ENCODE data around the gene PDAP1.

Gene PDAP1

DNA sequence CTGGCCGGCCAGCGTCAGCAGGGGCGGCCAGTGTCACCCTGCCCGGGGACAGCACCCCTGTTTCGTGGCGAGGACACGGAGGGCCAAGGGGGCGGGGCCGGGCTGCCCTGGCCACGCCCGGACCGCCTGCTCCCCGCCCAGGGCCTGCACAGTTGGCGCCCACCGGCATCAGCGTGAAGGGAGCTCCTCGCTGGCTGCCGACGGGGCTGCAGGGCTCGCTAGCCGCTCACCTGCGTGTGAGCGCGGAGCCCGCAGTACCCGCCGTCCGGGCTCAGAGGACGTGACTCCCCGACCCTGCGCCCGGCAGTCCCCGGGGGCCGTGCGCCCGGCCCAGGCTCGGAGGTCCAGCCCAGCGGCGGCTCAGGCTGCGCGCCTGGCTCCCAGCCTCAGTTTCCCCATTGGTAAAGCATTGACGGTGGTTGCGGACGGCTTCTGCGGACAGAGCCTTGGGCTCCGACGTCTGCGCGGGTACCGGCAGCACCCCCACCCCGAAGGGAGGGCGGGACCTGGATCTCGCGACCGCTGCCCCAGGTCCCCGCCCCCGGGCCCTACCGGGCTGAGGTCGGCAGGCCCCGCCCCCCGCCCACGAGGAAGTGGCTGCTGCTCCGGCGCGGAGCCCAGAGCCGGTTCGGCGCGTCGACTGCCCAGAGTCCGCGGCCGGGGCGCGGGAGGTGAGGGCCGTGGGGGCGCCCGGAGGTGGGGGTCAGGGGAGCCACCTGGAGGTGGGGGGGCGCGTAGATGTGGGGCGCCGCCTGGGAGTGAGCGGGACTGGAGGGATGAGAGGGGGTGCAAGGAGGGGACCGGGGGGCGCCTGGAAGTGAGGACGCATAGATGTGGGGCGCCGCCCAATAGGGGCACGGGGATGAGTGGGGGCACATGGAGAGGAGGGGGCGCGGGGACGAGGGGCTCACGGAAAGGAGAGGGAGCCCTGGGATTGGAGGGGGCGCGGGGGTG, 34.0 kb downstream of the PDAP1 start, which contains the start of gene ARPC1B:
Gene ARPC1B (plus strand): TSS at position 620 of the 954 bp plus-strand sequence. CDS start 10,985 bp downstream, outside the sequence.
- WGBS, 2 experiments (ENCODE audit: insufficient coverage in 2 of 2): 1 to 2% methylated on average over 37 to 55 of the region's 95 CpGs
- peak within 1 kb of the TSS; percentile 2 for H3K27ac ChIP-seq (ENCODE audit: low read depth, low read length, severe bottlenecking)
- H3K9me3 ChIP-seq (ENCODE audit: control insufficient read depth, low read length): no peaks in the 10 kb centered on the region

DNA sequence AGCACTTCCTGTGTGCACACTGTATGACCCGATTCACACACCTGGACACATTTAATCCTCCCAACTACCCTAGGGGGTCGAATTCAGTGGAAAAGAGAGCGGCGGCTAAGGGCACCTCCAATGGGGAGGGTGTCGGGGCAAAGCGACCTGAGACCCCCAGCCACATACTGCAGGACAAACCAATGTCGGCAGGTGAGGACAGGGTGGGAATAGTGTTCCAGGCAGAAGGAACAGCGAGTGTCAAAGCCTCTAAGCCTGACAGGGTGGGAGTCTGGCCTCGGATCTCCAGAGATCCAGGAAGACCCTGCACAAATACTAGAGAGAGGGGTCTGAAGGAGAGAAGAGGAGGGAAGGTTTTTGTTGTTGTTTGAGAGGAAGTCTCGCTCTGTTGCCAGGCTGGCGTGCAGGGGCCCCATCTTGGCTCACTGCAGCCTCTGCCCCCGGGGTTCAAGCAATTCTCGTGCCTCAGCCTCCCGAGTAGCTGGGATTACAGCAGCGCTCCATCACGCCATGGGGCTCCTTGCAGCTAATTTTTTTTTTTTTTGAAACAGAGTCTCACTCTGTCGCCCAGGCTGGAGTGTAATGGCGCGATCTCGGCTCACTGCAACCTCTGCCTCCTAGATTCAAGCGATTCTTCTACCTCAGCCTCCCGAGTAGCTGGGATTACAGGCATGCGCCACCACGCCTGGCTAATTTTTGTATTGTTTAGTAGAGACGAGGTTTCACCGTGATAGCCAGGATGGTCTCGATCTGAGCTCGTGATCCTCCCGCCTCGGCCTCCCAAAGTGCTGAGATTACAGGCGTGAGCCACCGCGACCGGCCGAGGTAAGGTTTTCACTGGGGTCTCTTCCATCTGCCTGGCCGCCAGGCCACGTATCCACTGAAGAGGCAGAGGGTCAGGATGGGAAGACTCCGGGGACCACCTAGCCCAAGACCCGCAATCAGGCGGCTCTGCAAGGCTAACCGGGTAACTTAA, 35.0 kb downstream of the PDAP1 start:
- H3K4me3 ChIP-seq (ENCODE audit: extremely low read depth, insufficient read depth, low read length, poor library complexity, severe bottlenecking): peak overlapping the region; percentile 72

More for the DNA sequence above, 34.0 kb downstream of the PDAP1 start, which contains the start of gene ARPC1B:
- H3K4me1 ChIP-seq (ENCODE audit: control insufficient read depth, insufficient read depth, low read length, poor library complexity, severe bottlenecking): peaks cover 21% of the 10 kb centered on the region
- H3K4me3 ChIP-seq (ENCODE audit: extremely low read depth, insufficient read depth, low read length, poor library complexity, severe bottlenecking): peak within 1 kb of the TSS; percentile 72
- peaks cover 22% of the 10 kb centered on the region for H3K36me3 ChIP-seq (ENCODE audit: control insufficient read depth, insufficient read depth, low read length)

DNA sequence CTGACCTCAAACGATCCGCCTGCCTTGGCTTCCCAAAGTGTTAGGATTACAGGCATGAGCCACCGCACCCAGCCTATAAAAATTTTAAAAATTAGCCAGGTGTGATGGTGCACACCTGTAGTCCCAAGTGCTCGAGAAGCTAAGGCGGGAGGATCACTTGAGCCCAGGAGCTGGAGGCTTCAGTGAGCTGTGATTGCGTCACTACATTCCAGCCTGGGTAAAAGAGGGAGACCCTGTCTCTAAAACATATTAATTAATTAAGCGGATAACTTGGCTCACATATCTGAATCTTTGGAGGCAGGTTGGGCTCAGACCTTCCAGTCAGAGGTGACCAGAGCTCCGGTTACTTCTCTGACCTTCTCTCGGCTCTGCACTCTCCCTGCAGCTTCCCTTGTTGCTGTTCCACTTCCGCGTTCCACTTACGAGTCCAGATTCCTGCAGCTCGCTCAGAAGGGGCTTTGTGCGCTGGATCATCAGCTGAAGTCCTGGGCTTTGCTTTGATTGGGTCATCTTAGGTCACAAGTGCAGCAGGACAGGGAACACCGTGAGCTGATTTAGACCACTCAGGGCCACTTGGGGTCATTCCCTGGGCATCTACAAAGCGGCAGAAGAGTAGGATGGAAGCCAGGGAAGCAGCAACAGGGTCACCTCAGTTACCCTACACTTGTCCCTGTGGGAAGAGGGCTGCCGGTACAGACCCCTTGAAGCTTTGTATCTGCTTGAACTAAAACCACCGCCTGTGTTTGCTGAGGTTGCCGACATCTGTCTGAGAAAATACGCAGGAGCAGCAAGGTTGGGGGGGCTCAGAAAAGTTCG, 35.9 kb downstream of the PDAP1 start:
- peaks cover 17% of the 10 kb centered on the region for H3K4me1 ChIP-seq (ENCODE audit: control insufficient read depth, insufficient read depth, low read length, poor library complexity, severe bottlenecking)
- WGBS, 2 experiments (ENCODE audit: insufficient coverage in 2 of 2): 85 to 89% methylated on average over 18 of the region's 21 CpGs
- H3K9me3 ChIP-seq (ENCODE audit: control insufficient read depth, low read length): no peaks in the 10 kb centered on the region
- H3K4me3 ChIP-seq (ENCODE audit: extremely low read depth, insufficient read depth, low read length, poor library complexity, severe bottlenecking): no peak overlapping the region
- peak overlapping the region; percentile 23 for H3K27ac ChIP-seq (ENCODE audit: low read depth, low read length, severe bottlenecking)
- H3K36me3 ChIP-seq (ENCODE audit: control insufficient read depth, insufficient read depth, low read length): peaks cover 11% of the 10 kb centered on the region

More for the DNA sequence above, 35.0 kb downstream of the PDAP1 start:
- H3K9me3 ChIP-seq (ENCODE audit: control insufficient read depth, low read length): no peaks in the 10 kb centered on the region
- peaks cover 17% of the 10 kb centered on the region for H3K4me1 ChIP-seq (ENCODE audit: control insufficient read depth, insufficient read depth, low read length, poor library complexity, severe bottlenecking)
- H3K27ac ChIP-seq (ENCODE audit: low read depth, low read length, severe bottlenecking): no peak overlapping the region
- peaks cover 20% of the 10 kb centered on the region for H3K36me3 ChIP-seq (ENCODE audit: control insufficient read depth, insufficient read depth, low read length)
- 88 to 89% methylated on average over 26 to 34 of the region's 41 CpGs for WGBS, 2 experiments (ENCODE audit: insufficient coverage in 2 of 2)

DNA sequence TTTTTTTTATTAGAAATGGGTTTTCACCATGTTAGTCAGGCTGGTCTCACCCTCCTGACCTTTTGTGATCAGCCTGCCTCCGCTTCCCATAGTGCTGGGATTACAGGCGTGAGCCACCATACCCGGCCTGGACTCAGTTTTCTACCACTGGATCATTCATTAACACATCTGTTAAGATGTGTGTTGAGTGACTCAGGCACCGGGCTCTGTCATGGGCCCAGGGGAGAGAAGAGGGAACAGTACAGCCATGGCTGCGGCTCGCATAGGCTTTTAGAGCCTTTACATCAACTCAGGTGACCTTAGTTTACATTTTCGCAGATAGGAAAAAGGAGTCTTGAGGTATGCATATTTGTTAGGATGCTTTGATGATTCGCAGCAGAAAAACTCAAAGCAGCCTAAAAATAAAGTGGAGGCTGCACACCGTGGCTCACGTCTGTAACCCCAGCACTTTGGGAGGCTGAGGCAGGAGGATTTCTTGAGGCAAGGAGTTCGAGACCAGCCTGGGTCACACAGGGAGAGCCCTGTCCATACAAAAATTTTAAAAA, 36.9 kb downstream of the PDAP1 start:
- Histone ChIP-seq H3K9me3 (ENCODE audit: control insufficient read depth, low read length) (no peaks in the 10 kb centered on the region), H3K36me3 (ENCODE audit: control insufficient read depth, insufficient read depth, low read length) (peaks cover 12% of the 10 kb centered on the region), H3K27ac (ENCODE audit: low read depth, low read length, severe bottlenecking) (no peak overlapping the region), H3K4me3 (ENCODE audit: extremely low read depth, insufficient read depth, low read length, poor library complexity, severe bottlenecking) (no peak overlapping the region), H3K4me1 (ENCODE audit: control insufficient read depth, insufficient read depth, low read length, poor library complexity, severe bottlenecking) (peaks cover 17% of the 10 kb centered on the region)
- 94 to 99% methylated on average over 5 to 8 of the region's 11 CpGs for WGBS, 2 experiments (ENCODE audit: insufficient coverage in 2 of 2)

DNA sequence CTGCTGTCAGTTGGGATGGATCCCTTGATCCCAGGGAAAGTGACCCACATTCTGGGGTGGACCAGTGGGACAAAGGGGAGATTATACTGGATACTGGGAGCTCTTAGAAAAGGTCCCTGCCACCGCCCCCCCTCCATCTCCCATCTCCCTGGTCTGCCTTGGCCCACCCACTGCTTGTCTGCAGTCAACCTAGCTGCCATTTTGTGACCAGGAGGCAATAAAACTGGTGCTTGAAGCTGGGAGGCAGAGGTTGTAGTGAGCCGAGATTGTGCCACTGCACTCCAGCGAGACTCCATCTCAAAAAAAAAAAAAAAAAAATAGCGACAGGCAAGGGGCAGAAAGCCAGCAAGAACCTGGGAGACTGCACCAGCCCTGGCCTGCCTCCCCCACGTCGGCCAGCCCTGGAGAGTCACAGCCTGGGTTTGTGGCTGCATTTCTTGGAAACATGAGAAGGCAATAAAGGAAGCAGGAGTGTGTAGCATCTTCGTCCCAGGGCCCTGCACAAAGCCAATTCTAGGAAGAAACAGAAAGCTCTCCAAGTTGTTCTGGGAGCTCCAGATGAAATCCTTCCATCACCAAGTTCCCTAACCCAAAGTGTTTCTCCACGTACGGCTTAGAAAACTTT, 38.5 kb downstream of the PDAP1 start:
- Histone ChIP-seq H3K27ac (ENCODE audit: low read depth, low read length, severe bottlenecking) (no peak overlapping the region), H3K9me3 (ENCODE audit: control insufficient read depth, low read length) (no peaks in the 10 kb centered on the region), H3K4me1 (ENCODE audit: control insufficient read depth, insufficient read depth, low read length, poor library complexity, severe bottlenecking) (peaks cover 17% of the 10 kb centered on the region), H3K36me3 (ENCODE audit: control insufficient read depth, insufficient read depth, low read length) (peaks cover 23% of the 10 kb centered on the region), H3K4me3 (ENCODE audit: extremely low read depth, insufficient read depth, low read length, poor library complexity, severe bottlenecking) (no peak overlapping the region)
- WGBS, 2 experiments (ENCODE audit: insufficient coverage in 2 of 2): 86 to 88% methylated on average over 7 to 8 of the region's 9 CpGs

DNA sequence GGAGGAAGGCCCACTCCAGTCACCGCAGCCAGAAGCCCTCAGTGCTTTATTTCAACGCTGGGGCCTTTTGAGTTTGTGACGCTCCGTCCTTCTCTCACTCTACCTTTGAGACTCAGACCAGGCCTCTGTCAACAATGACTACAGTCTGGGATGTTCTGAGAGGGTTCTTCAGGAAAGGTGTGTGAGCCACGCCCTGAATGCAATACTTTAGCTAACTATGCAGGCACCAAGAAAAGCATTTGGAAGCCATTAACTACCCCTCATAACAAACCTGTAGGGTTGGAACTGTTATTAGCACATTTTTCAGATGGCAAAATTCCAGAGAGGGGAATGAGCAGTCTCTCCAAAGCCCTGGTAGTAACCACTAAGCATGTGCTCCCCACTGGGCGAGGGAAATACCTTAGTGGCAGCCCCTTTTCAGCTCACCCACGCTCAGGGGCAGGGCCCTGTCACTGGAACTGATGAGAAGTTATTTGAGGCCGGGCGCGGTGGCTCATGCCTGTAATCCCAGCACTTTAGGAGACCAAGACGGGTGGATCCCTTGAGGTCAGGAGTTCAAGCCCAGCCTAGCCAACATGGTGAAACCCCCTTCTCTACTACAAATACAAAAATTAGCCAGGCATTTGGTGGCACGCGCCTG, 39.5 kb downstream of the PDAP1 start:
- Histone ChIP-seq H3K4me1 (ENCODE audit: control insufficient read depth, insufficient read depth, low read length, poor library complexity, severe bottlenecking) (peaks cover 17% of the 10 kb centered on the region), H3K27ac (ENCODE audit: low read depth, low read length, severe bottlenecking) (no peak overlapping the region), H3K4me3 (ENCODE audit: extremely low read depth, insufficient read depth, low read length, poor library complexity, severe bottlenecking) (no peak overlapping the region), H3K36me3 (ENCODE audit: control insufficient read depth, insufficient read depth, low read length) (peaks cover 33% of the 10 kb centered on the region), H3K9me3 (ENCODE audit: control insufficient read depth, low read length) (no peaks in the 10 kb centered on the region)
- 88 to 92% methylated on average over 12 of the region's 13 CpGs for WGBS, 2 experiments (ENCODE audit: insufficient coverage in 2 of 2)

DNA sequence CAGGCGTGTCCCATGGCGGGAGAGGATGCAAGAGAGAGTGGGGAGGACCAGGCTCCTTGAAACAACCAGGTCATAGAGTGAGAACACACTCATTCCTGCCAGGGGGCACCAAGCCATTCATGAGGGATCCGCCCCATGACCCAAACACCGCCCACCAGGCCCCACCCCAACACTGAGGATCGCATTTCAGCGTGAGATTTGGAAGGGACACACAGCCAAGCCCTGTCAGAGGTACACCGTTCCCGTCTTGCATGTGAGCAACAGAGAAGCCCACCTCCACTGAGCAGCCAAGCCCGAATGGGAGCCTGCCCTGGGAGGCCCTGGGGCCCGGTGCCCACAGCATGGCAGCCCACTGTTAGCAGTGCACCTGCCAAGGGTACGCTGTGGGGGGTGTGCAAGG, 41.8 kb downstream of the PDAP1 start:
- WGBS, 2 experiments (ENCODE audit: insufficient coverage in 2 of 2): 86 to 90% methylated on average over 9 to 11 of the region's 11 CpGs
- Histone ChIP-seq H3K9me3 (ENCODE audit: control insufficient read depth, low read length) (no peaks in the 10 kb centered on the region), H3K4me3 (ENCODE audit: extremely low read depth, insufficient read depth, low read length, poor library complexity, severe bottlenecking) (no peak overlapping the region), H3K27ac (ENCODE audit: low read depth, low read length, severe bottlenecking) (no peak overlapping the region), H3K4me1 (ENCODE audit: control insufficient read depth, insufficient read depth, low read length, poor library complexity, severe bottlenecking) (peaks cover 3% of the 10 kb centered on the region), H3K36me3 (ENCODE audit: control insufficient read depth, insufficient read depth, low read length) (peaks cover 49% of the 10 kb centered on the region)

DNA sequence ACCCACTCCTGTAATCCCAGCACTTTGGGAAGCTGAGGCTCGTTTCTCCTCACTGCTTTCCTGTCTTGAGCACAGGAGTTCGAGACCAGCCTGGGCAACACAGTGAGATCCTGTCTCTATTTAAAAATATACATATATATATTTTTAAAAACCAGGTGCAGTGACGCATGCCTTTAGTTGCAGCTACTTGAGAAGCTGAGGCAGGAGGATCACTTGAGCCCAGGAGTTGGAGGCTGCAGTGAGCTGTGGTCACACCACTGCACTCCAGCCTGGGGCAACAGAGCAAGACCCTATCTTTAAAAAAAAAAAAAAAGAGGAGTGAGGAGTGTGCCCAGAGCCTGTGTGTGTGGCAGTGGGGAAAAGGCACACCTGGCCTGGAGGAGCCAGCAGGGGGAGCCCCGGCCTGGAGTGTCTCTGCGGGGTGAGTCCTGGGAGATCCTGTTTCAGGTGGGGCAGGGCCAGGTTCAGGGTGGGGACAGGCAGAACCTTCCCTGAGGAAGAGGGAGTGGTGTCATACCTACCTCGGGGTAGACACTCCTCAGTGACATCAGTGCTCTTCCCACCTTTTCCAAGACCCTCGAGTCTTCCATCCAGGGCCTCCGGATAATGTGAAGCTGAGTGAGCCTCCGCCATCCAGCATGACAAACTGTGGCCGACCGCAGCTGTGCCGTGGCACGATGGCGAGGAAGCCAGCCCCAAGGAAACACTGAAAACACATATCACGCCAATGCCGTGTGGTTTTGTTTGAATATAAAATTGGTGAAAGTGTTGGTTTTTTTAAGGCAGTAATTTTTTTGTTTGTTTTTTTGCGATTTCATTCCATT, 42.9 kb downstream of the PDAP1 start:
- Histone ChIP-seq H3K9me3 (ENCODE audit: control insufficient read depth, low read length) (no peaks in the 10 kb centered on the region), H3K4me3 (ENCODE audit: extremely low read depth, insufficient read depth, low read length, poor library complexity, severe bottlenecking) (no peak overlapping the region), H3K27ac (ENCODE audit: low read depth, low read length, severe bottlenecking) (no peak overlapping the region), H3K4me1 (ENCODE audit: control insufficient read depth, insufficient read depth, low read length, poor library complexity, severe bottlenecking) (peaks cover 3% of the 10 kb centered on the region), H3K36me3 (ENCODE audit: control insufficient read depth, insufficient read depth, low read length) (peaks cover 60% of the 10 kb centered on the region)
- 86 to 89% methylated on average over 13 to 14 of the region's 17 CpGs for WGBS, 2 experiments (ENCODE audit: insufficient coverage in 2 of 2)

Measured in mesodermal cell (in vitro differentiated cells).